IMR-90 (cell line): Measurements from ENCODE around the gene MNDA.

ENCODE experiments used
- BHLHE40 ChIP-seq: fragments of 150-350 bp; IDR thresholded peaks from 2 replicates; pipeline ENCODE4 v1.6.1; 2016; ENCODE audit warnings: mild to moderate bottlenecking, low read depth, low read length
- CHD1 ChIP-seq: IDR thresholded peaks from 2 replicates; pipeline ENCODE4 v1.6.1; 2012; ENCODE audit warnings: low read depth, low read length, improper control_type of control experiment
- MXI1 ChIP-seq: IDR thresholded peaks from 2 replicates; pipeline ENCODE4 v1.6.1; 2012; ENCODE audit warnings: low read depth, mild to moderate bottlenecking, low read length, moderate library complexity, borderline replicate concordance
- POLR2A ChIP-seq: IDR thresholded peaks from 2 replicates; pipeline ENCODE4 v1.6.1; 2012; ENCODE audit warnings: mild to moderate bottlenecking, low read depth, low read length
- RAD21 ChIP-seq: IDR thresholded peaks from 2 replicates; pipeline ENCODE4 v1.6.1; 2012; ENCODE audit warnings: low read length, improper control_type of control experiment
- SMC3 ChIP-seq: fragments of 150-350 bp; IDR thresholded peaks from 2 replicates; pipeline ENCODE4 v1.6.1; 2016; ENCODE audit warnings: low read depth, mild to moderate bottlenecking, antibody characterized with exemption, low read length, moderate library complexity
- TF ChIP-seq, protein P1 (sequence below): conservative IDR thresholded peaks from 2 replicates; pipeline ENCODE4 v1.5.1; 2012; ENCODE audit warnings: mild to moderate bottlenecking, low read depth, low read length, improper control_type of control experiment
- TF ChIP-seq, protein P2 (sequence below): fragments of 150-350 bp; IDR thresholded peaks from 2 replicates; pipeline ENCODE4 v1.6.1; 2017; ENCODE audit warnings: mild to moderate bottlenecking, antibody characterized with exemption, low read length, low read depth

DNA sequence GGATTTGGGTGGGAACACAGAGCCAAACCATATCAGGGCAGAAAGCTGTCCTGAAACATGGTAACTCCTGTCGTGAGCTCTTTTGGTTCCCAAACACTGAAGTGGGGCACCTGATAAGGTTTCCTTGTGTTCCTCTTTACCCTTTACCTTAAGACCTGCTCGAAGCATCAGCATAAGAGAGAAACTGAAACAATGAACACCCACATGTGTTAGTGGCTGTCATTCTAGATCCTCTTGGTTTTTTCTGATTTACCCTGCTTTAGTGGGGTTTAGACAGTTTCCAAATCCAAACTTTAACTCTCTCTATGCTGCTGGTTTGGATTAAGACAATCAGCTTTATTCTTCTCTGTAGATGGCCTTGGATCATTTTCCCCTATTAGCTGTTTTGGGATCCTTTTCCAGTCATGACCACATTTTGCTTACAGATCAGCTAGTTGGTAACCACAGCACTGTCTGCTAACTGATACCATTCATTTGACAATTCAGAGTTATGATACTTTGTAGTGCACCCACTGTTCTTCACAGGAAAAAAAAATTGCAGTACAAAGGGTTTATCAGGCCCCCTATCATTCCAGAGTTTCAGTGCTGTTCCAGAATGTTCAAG, 975 bp upstream of the MNDA start:
- TF ChIP-seq, protein P1, sequence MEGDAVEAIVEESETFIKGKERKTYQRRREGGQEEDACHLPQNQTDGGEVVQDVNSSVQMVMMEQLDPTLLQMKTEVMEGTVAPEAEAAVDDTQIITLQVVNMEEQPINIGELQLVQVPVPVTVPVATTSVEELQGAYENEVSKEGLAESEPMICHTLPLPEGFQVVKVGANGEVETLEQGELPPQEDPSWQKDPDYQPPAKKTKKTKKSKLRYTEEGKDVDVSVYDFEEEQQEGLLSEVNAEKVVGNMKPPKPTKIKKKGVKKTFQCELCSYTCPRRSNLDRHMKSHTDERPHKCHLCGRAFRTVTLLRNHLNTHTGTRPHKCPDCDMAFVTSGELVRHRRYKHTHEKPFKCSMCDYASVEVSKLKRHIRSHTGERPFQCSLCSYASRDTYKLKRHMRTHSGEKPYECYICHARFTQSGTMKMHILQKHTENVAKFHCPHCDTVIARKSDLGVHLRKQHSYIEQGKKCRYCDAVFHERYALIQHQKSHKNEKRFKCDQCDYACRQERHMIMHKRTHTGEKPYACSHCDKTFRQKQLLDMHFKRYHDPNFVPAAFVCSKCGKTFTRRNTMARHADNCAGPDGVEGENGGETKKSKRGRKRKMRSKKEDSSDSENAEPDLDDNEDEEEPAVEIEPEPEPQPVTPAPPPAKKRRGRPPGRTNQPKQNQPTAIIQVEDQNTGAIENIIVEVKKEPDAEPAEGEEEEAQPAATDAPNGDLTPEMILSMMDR: no peak
- no peak for TF ChIP-seq POLR2A
- TF ChIP-seq BHLHE40: no peak
- no peak for TF ChIP-seq RAD21
- TF ChIP-seq MXI1: no peak
- no peak for TF ChIP-seq CHD1
- no peak for TF ChIP-seq SMC3
- TF ChIP-seq, protein P2, sequence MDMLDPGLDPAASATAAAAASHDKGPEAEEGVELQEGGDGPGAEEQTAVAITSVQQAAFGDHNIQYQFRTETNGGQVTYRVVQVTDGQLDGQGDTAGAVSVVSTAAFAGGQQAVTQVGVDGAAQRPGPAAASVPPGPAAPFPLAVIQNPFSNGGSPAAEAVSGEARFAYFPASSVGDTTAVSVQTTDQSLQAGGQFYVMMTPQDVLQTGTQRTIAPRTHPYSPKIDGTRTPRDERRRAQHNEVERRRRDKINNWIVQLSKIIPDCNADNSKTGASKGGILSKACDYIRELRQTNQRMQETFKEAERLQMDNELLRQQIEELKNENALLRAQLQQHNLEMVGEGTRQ: no peak
